ENCODE results near the gene FXYD6. TPM values are rescaled to one million over a fixed set of nuclear protein-coding genes. Genes with fewer than 3 reads are reported as not detected.
"Not testable (repeated sequence)": the region's sequence is repeated elsewhere in the genome, so short reads cannot be mapped to it uniquely, and the experiment has no call there.

The FXYD6 gene, protein sequence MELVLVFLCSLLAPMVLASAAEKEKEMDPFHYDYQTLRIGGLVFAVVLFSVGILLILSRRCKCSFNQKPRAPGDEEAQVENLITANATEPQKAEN
- not detected for total RNA-seq

DNA sequence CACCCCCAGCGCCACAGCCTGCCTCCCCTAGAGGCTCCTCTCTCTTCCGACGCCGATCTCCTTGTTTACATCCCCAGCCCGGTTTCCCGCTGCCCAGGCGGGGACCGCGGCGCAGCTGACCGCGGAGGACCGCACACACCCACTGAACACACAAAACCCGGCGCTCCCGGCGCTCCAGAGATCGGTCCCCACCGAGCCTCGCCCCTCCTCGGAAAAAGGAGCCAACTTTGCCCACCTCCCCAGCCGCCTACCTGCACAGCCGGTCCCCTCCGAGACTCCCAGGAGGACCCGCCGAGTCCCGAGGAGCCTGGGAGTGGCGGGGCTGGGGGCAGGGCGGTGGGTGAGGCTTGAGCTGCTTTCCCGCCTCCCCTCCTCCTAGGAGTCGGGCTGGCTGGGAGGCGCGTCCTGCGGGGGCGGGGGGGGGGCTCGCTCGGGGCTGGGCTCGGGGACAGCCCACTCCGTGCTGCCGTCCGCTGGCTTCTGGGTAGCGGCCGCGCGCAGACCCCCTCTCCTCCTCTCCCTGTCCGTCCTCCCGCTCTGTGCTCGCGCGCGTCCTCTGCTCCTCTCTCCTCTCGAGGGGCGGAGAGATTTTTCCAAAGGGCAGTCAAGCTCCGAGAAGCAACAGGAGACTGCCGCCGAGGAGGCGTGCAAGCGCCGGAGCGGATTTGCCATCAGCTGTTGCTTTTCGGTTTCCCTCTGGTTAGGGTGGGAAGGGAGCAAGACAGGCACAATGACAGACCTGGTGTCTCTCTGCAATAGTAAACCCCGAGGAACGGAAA, at the start of gene FXYD6:
TSS of gene FXYD6 (minus strand) at position 318 of the 779 bp plus-strand sequence. CDS start 33,882 bp downstream, outside the sequence.
- ChIA-PET CTCF (no interaction called here), POLR2A (interaction anchor here (1.2 kb wide), 1 partner anchor 54 kb away, joined by 3 read pairs; no protein-coding TSS in a partner anchor)
- H3K27me3 Mint-ChIP-seq = peaks cover 77% of the 10 kb centered on the region

GRCh38 chr11:117926166-117926565, 49.7 kb upstream of the FXYD6 start:
- H3K4me3 Mint-ChIP-seq; POLR2A ChIA-PET; H3K36me3 Mint-ChIP-seq (ENCODE audit: low read depth); CTCF ChIA-PET; H3K27ac Mint-ChIP-seq; DNase-seq; H3K9me3 Mint-ChIP-seq: not testable (repeated sequence)
- H3K27me3 Mint-ChIP-seq = peaks cover 11% of the 10 kb centered on the region
- peaks cover 31% of the 10 kb centered on the region for H3K4me1 Mint-ChIP-seq

More for the DNA sequence above, at the start of gene FXYD6:
- Mint-ChIP-seq H3K36me3 (ENCODE audit: low read depth) (no peaks in the 10 kb centered on the region), H3K27ac (no peak within 1 kb of the TSS), H3K9me3 (no peaks in the 10 kb centered on the region), H3K4me1 (peaks cover 37% of the 10 kb centered on the region), H3K4me3 (peak within 1 kb of the TSS; percentile 52)
- no peak for DNase-seq

GRCh38 chr11:117925198-117925925, 48.9 kb upstream of the FXYD6 start:
- Mint-ChIP-seq H3K4me3 (no peak overlapping the region), H3K9me3 (no peaks in the 10 kb centered on the region), H3K4me1 (peaks cover 23% of the 10 kb centered on the region), H3K27ac (no peak overlapping the region), H3K27me3 (peaks cover 11% of the 10 kb centered on the region), H3K36me3 (ENCODE audit: low read depth) (no peaks in the 10 kb centered on the region)
- ChIA-PET POLR2A (no interaction called here), CTCF (interaction anchor here (1.4 kb wide), 1 partner anchor 21 kb away, joined by 4 read pairs; no protein-coding TSS in a partner anchor)
- DNase-seq = no peak

DNA sequence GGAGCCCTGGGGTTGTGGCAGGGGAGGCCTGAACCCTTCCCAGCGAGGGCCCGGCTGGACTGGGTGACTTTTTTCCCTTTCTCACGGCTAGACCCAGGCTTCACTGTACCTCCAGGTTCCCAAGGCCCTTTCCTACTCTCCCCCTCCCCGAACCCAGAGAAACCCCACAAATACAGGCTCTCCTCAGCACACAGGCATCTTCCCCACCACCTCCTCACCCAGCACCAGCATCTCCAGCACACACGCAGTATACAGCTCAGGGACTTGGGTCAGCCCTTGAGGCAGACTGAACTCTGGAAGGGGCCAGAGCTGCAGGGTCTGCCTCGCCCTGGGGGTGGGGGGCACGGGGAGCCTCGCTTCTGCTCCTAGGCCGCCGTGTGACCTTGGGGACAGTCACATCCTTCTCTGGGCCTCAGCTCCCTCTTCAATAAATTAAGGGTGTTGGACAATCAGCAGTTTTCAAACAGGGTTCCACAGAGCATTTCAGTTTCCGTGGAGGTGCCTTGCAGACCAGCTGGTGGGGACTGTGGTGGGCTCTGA, 48.2 kb upstream of the FXYD6 start:
- H3K36me3 Mint-ChIP-seq (ENCODE audit: low read depth) = no peaks in the 10 kb centered on the region
- H3K27me3 Mint-ChIP-seq = peaks cover 11% of the 10 kb centered on the region
- H3K4me1 Mint-ChIP-seq = peaks cover 19% of the 10 kb centered on the region
- no peak for DNase-seq
- POLR2A ChIA-PET = no interaction called here
- CTCF ChIA-PET = interaction anchor here (1.4 kb wide), 1 partner anchor 22 kb away, joined by 4 read pairs; no protein-coding TSS in a partner anchor
- no peak overlapping the region for H3K27ac Mint-ChIP-seq
- H3K9me3 Mint-ChIP-seq = no peaks in the 10 kb centered on the region
- no peak overlapping the region for H3K4me3 Mint-ChIP-seq

DNA sequence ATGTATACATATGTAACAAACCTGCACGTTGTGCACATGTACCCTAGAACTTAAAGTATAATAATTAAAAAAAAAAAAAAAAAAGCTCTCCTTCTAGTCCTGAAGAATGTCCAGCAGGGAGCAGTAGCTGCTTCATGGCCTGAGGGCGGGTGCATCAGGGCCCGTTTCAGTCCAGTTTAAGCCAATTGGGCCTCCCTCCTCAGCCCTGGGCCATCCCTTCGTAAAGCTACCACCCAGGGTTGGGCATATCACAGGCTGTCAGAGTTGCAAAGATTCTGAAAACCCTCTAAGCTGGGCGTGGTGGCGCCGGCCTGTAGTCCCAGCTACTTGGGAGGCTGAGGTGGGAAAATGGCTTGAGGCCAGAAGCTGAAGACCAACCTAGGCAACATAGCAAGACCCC, 47.3 kb upstream of the FXYD6 start:
- no peak overlapping the region for H3K27ac Mint-ChIP-seq
- H3K4me1 Mint-ChIP-seq = peaks cover 17% of the 10 kb centered on the region
- ChIA-PET POLR2A (interaction anchor here (1.0 to 1.1 kb wide), 2 partner anchors 109 to 130 kb away, joined by 3 read pairs; no protein-coding TSS in a partner anchor), CTCF (interaction anchor here (0.6 to 2.4 kb wide), 2 partner anchors 24 to 73 kb away, joined by 3 to 15 read pairs; no protein-coding TSS in a partner anchor)
- no peaks in the 10 kb centered on the region for H3K36me3 Mint-ChIP-seq (ENCODE audit: low read depth)
- no peak overlapping the region for H3K4me3 Mint-ChIP-seq
- peaks cover 11% of the 10 kb centered on the region for H3K27me3 Mint-ChIP-seq
- no peaks in the 10 kb centered on the region for H3K9me3 Mint-ChIP-seq
- DNase-seq = no peak

DNA sequence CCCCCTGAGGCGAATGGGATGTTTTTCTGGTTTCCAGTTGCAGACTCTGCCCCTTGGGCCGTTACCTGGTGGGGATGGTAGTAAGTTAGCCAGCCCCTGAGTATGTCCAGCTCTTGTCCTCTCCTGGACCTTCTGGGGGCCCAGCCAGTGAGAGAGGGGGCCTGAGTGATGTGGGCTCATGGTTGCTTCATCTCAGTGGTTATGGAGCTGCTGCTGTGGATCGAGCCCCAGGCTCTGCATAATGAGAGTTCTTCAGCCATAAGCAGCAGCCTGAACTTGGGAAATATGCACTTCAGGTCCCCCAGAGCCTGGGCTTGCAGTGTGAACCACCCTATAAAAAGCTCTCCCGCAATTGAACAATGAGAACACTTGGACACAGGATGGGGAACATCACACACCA, 46.8 kb upstream of the FXYD6 start:
- Mint-ChIP-seq H3K9me3 (no peaks in the 10 kb centered on the region), H3K27me3 (peaks cover 10% of the 10 kb centered on the region), H3K4me1 (peaks cover 12% of the 10 kb centered on the region), H3K27ac (no peak overlapping the region), H3K36me3 (ENCODE audit: low read depth) (no peaks in the 10 kb centered on the region), H3K4me3 (no peak overlapping the region)
- ChIA-PET CTCF (interaction anchor here (0.6 to 2.4 kb wide), 2 partner anchors 24 to 74 kb away, joined by 3 to 15 read pairs; no protein-coding TSS in a partner anchor), POLR2A (interaction anchor here (1.0 to 1.1 kb wide), 2 partner anchors 108 to 130 kb away, joined by 3 read pairs; no protein-coding TSS in a partner anchor)
- no peak for DNase-seq

GRCh38 chr11:117921893-117922292, 45.4 kb upstream of the FXYD6 start:
- H3K36me3 Mint-ChIP-seq (ENCODE audit: low read depth) = no peaks in the 10 kb centered on the region
- ChIA-PET POLR2A (interaction anchor here (1.0 to 3.6 kb wide), 2 partner anchors 10 to 78 kb away, joined by 3 to 10 read pairs; no protein-coding TSS in a partner anchor), CTCF (interaction anchor here (0.7 to 2.8 kb wide), 4 partner anchors 9 to 50 kb away, joined by 3 to 16 read pairs (median 10); no protein-coding TSS in a partner anchor)
- no peaks in the 10 kb centered on the region for H3K27me3 Mint-ChIP-seq
- H3K4me1 Mint-ChIP-seq = peaks cover 9% of the 10 kb centered on the region
- H3K4me3 Mint-ChIP-seq = no peak overlapping the region
- no peak for DNase-seq
- no peak overlapping the region for H3K27ac Mint-ChIP-seq
- no peaks in the 10 kb centered on the region for H3K9me3 Mint-ChIP-seq

DNA sequence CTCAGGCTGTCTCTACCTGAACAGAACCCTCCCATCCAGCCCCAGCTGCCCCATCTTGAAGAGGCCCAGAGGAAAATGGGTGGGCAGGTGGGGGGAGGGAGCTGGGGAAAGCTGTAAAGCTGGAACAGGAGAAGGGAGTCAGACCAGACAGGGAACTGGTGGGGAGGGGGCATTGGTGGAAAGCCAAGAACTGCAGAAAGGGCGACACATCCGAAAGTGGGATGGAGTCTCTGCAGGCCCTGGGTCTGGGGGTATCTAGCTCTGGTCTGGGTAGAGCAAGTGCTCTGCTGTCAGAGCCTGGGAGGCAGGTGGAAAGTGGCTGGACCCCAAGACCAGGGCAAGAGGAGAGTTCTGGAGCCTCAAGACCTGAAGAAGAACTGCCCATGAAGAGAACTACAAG, 45.0 kb upstream of the FXYD6 start:
- Mint-ChIP-seq H3K4me1 (peaks cover 9% of the 10 kb centered on the region), H3K36me3 (ENCODE audit: low read depth) (no peaks in the 10 kb centered on the region), H3K27ac (no peak overlapping the region), H3K27me3 (no peaks in the 10 kb centered on the region), H3K4me3 (no peak overlapping the region), H3K9me3 (no peaks in the 10 kb centered on the region)
- ChIA-PET POLR2A (interaction anchor here (1.0 to 3.6 kb wide), 2 partner anchors 10 to 79 kb away, joined by 3 to 10 read pairs; no protein-coding TSS in a partner anchor), CTCF (interaction anchor here (1.0 to 2.8 kb wide), 3 partner anchors 9 to 114 kb away, joined by 3 to 16 read pairs (median 3); no protein-coding TSS in a partner anchor)
- DNase-seq = no peak

GRCh38 chr11:117919781-117920221, 43.3 kb upstream of the FXYD6 start:
- POLR2A ChIA-PET = interaction anchor here (0.6 to 3.6 kb wide), 3 partner anchors 12 to 152 kb away, joined by 3 to 10 read pairs (median 3); no protein-coding TSS in a partner anchor
- Mint-ChIP-seq H3K27ac (peak overlapping the region; percentile 29), H3K9me3 (no peaks in the 10 kb centered on the region), H3K4me1 (peaks cover 9% of the 10 kb centered on the region), H3K36me3 (ENCODE audit: low read depth) (no peaks in the 10 kb centered on the region), H3K27me3 (peaks cover 1% of the 10 kb centered on the region), H3K4me3 (no peak overlapping the region)
- CTCF ChIA-PET = interaction anchor here (1.2 to 2.8 kb wide), 5 partner anchors 11 to 133 kb away, joined by 3 to 16 read pairs (median 4); no protein-coding TSS in a partner anchor
- no peak for DNase-seq

DNA sequence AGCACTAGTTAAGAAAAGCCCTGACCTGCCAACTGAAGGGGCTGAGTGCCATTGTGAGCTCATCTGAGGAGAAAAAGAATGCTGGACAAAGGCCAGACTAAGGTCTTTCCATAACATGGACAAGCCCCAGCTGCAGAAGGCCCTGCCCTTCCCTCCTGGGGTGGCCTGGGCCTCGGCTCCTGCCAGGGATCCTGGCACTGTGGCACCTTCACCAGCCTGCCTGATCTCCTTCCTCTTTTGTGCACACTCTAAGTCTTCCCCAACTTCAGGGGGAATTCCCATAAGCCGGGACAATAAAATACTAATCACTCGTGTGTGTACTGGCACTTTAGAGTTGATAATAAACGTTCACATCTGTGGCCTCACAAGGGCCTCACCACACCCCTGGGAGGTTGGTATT, 42.9 kb upstream of the FXYD6 start:
- Mint-ChIP-seq H3K4me1 (peaks cover 9% of the 10 kb centered on the region), H3K27me3 (peaks cover 1% of the 10 kb centered on the region), H3K9me3 (no peaks in the 10 kb centered on the region), H3K4me3 (no peak overlapping the region), H3K27ac (peak overlapping the region; percentile 29), H3K36me3 (ENCODE audit: low read depth) (no peaks in the 10 kb centered on the region)
- DNase-seq = no peak
- CTCF ChIA-PET = interaction anchor here (1.2 to 2.8 kb wide), 5 partner anchors 11 to 134 kb away, joined by 3 to 16 read pairs (median 4); no protein-coding TSS in a partner anchor
- POLR2A ChIA-PET = interaction anchor here (0.6 to 3.6 kb wide), 3 partner anchors 13 to 152 kb away, joined by 3 to 10 read pairs (median 3); no protein-coding TSS in a partner anchor

DNA sequence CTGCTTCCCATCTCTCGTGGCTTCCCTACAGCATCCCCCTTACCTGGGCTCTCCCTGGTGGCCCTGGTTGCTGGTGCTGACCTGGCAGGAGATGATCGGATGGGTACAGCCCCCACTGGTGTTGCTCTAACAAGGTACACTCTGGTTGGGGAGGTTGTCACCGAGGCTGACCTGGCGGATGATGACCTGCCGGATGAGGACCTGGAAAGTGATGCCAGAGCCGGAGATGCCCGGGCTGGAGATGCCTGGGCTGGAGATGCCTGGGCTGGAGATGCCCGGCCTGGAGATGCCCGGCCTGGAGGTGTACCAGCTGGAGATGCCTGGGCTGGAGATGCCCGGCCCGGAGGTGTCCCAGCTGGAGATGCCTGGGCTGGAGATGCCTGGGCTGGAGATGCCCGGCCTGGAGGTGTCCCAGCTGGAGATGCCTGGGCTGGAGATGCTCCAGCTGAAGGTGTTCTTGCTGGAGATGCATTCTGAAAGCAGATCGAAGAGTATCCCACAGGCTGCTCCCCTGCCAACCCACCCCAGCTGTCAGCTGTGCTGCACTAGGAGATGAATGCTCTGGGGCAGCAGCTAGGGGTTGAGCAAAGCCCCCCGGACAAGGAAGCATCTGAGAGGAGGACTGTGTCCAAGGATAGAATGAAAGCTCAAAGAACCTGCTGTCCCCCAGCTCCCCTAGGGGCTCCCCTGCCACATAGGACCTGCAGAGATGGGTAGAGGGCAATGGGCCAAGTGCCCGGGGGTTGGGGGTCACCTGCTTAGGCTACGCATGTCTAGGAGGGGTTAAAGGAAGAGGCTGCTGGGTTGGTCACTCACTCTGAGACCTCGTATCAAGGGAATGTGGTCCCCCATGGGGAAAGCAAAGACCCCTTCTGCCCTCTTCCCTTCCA, 42.2 kb upstream of the FXYD6 start:
- ChIA-PET POLR2A (interaction anchor here (1.3 to 3.6 kb wide), 2 partner anchors 11 to 13 kb away, joined by 3 to 10 read pairs; no protein-coding TSS in a partner anchor), CTCF (interaction anchor here (1.2 to 2.8 kb wide), 4 partner anchors 11 to 101 kb away, joined by 3 to 16 read pairs (median 4); no protein-coding TSS in a partner anchor)
- H3K4me3 Mint-ChIP-seq = no peak overlapping the region
- peaks cover 1% of the 10 kb centered on the region for H3K27me3 Mint-ChIP-seq
- H3K27ac Mint-ChIP-seq = no peak overlapping the region
- no peaks in the 10 kb centered on the region for H3K9me3 Mint-ChIP-seq
- H3K4me1 Mint-ChIP-seq = peaks cover 9% of the 10 kb centered on the region
- no peak for DNase-seq
- no peaks in the 10 kb centered on the region for H3K36me3 Mint-ChIP-seq (ENCODE audit: low read depth)

Measured in activated CD4-positive, alpha-beta memory T cell treated with anti-CD3 and anti-CD28 coated beads, Interleukin-2, amount 10 ng/mL, durations not matched to agents 7 days and 5 days (primary cell).